ENCODE measurements around the gene NCAN.

GRCh38 chr19:19234220-19234816 lies 22.6 kb downstream of the NCAN start:
- TF ChIP-seq POLR2A (IDR thresholded peaks at IDR 0.05; ENCODE audit: low read length) = no peak
- no peak for TF ChIP-seq GATA1 (IDR thresholded peaks at IDR 0.05; ENCODE audit: low read depth, low read length)

Data from erythroblast (primary cell).